Limb (tissue), 2 donors: ENCODE measurements around the gene TMCC3.

Experiments
- DNase-seq, 2 donors: peaks; one replicate each; pipeline ENCODE4 v3.0.0-alpha.2; 2016; ENCODE audit errors: extremely low spot score in 2 of 2

TMCC3 gene

DNA sequence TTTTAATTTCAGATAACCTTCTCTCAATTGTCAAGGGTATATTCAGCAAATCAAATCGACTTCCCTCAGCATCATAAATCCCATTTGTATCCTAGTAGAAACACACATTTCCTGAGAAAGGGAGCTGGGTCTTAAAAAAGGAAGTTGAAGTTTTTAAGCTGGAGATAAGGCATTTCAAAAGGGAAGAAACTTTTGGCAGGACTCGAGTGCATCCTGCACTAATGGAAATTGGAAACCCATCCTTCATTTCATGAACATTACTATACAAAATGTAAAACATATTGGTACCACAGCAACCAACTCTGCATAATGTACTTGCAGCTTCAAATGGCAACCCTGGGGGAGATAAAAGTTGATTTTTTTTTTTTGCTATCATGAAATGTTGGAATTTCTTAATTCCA lies 23.7 kb upstream of the TMCC3 start:
- no peak for DNase-seq

DNA sequence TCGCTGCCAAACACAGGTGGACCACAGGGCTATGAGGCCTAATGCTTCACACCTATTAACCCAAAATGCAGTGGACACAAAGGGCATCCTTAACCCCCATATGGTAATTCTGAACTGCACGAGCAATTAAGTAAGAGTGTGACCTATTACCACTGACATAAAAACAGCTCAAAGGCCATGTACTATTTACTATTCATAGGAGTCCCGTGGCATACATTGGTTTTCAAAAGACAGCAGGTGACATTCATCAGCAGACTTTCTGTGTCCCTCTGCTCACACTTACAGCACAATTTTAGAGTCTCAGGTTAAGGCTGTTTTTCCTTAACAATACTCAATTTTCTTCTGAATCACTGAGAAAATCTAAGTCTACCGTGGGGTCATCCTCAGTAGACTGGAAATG lies 23.1 kb upstream of the TMCC3 start:
- DNase-seq = no peak

DNA sequence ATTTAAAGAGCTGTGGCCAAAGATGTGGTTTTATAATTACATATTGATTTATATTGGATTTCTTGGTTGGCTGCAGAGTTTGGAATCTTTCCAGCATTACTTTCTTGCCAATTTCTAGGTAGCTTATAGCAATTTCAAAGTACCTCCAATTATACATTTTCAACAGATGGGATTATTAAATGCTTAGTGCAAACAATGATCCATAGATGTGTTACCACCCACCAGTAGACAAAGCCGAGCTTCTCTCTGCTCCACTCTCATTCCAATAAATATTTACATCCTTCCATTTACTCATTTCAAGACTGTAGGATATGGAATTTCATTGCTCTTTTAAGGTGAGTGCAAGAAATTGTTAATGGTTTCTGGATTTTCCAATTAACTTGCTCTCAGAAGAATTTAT lies 21.6 kb upstream of the TMCC3 start:
- no peak for DNase-seq

DNA sequence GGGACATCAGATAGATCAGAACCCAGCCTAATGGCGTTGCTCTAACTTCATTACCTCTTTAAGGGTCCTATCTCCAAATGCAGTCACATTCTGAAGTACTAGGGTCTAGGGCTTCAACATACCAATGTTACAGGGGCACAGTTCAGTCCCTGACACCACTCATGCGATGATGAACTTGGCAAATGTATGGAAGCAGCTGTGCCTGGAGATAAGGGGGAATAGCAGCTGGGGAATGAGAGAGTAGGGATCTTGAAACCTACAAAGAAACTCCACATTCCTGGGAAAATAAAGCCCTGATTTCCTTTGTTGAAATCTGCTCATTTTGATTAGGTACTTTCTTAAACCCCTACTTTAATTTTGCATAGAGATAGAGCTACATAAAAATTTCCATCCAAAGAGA lies 20.5 kb upstream of the TMCC3 start:
- no peak for DNase-seq

- DNase-seq = no peak
Observed at GRCh38 chr12:94670075-94670474, 19.7 kb upstream of the TMCC3 start.

- no peak for DNase-seq
Observed at GRCh38 chr12:94667031-94667540, 16.7 kb upstream of the TMCC3 start.

GRCh38 chr12:94666158-94666557 lies 15.8 kb upstream of the TMCC3 start:
- DNase-seq = no peak

- DNase-seq = no peak
Observed at GRCh38 chr12:94663702-94664101, 13.3 kb upstream of the TMCC3 start.

GRCh38 chr12:94663071-94663470 lies 12.7 kb upstream of the TMCC3 start:
- DNase-seq = no peak

DNA sequence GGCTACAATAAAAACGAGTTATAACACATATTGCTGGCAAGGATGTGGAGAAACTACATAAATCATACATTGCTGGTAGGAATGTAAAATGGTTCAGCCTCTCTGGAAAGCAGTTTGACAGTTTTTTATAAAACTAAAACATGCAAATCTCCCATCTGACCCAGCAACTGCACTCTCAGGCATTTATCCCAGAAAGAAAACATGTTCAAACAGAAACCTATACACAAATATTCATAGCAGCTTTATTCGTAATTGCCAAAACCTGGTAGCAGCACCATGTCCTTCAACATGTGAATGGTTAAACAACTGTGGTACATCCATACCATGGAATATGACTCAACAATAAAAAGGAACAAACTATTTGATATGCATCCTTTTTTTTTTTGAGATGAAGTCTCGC lies 10.1 kb upstream of the TMCC3 start:
- no peak for DNase-seq

DNA sequence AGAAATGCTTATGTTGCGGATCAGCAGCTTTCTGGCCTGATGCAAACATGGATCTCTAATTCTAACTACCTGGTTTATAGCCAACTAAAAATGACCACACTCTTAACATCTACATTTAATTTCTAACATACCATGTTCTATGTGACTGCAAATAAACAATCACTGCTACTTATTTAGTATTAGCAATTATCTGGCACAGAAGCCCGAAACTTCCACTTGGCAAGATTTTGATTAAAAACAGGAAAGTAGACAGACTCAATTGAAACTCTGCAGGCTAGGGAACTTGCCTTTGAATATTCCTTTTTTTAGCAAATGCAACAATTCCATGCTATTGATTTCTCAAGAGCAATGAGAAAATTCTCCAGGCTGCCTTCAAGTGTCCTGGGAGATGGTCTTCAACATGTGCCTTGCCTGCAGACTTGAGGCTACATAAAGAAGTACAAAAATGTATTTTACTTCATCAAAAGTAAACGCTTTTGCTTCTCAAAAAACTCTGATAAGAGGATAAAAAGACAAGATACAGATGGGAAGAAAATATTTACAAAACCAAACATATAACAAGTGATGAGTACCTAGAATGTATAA lies 9.1 kb upstream of the TMCC3 start:
- DNase-seq = no peak

GRCh38 chr12:94658931-94659330 lies 8.6 kb upstream of the TMCC3 start:
- no peak for DNase-seq

DNA sequence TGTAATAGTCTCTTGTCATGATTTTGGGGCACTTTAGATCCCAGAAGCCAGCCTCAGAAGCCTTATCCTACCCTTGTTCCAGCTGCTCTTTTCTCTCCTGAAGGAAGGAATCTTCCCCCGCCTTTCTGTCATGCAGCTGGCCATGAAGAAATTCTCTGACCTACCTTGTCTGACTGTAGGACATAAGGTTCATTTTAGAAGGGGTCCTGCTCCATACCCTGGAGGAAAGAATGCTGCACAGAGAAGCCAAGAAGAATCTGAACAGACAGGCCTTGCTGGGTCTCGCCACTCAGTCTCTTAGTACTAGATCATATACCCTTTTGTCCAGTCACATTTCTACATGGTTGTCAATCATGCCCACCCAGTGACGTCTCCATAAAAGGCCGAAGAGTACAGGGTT lies 6.2 kb upstream of the TMCC3 start:
- no peak for DNase-seq

- DNase-seq = peak in 1 of 2 donors; percentile 73
Observed at GRCh38 chr12:94649349-94650142, 811 bp downstream of the TMCC3 start.

- no peak for DNase-seq
Observed at GRCh38 chr12:94648578-94648977, 1.8 kb downstream of the TMCC3 start.

DNA sequence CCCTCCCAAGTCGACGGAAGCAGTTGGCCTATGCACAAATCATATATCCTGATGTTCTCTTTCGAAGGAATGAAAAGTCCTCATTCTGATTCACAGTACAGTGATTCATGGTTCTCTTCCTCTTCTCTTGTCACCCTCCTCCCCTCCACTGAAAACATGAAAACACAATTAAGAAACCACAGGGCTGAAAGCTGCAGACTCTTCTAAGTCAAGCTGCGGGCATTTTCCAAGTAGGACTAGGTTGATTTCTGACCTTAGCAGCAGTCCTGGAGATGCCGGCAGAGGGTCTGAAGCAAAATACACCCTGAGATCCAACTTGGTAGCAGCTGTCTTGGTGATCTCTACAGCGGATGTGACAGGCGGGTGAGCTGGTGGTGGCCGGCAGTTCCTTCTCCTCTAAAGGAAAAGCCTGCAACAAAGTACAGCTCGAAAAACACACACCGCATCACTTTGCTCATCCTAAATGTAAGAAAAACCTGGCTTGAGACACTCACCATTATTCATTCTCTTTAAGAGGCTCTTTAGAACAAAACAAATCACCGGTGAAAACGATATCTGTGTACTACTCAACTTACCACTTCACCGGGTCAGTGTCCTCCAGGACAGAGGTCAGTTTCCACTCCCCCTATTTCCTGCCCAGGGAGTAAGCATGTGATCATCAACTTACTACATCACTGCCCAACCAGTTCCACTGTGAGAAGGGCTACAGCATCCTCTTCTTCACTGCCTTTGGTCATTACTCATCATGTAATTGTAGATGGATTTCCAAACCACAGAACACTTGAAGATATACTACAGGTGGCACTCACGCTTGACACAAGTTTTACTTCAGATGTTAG lies 6.0 kb downstream of the TMCC3 start:
- DNase-seq = no peak

GRCh38 chr12:94643606-94644005 lies 6.8 kb downstream of the TMCC3 start:
- no peak for DNase-seq

GRCh38 chr12:94641283-94641682 lies 9.1 kb downstream of the TMCC3 start:
- no peak for DNase-seq

GRCh38 chr12:94640134-94640928 lies 10.0 kb downstream of the TMCC3 start:
- no peak for DNase-seq

DNA sequence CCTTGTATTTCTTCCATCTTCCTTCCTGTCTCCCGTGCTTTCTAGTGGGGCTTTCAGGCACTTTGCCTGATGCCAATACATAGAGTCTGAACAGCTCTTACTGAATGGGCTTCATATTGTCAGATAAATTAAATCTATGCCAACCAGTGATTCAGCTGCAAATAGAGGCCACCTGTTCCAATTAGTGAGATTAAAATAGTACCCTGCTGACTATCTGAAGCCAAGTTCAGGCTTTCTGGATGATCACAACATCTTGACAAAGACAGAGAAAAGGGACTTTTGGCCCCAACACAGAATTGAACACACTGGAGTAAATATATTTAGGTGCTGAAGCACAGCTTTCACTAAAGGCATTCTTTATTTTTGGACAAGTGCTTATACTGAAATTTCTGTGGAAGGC lies 11.8 kb downstream of the TMCC3 start:
- DNase-seq = no peak

GRCh38 chr12:94637390-94638113 lies 12.8 kb downstream of the TMCC3 start:
- DNase-seq = no peak
